Stomach (tissue), 9 donors: Measurements from ENCODE around the gene ACSM4. TPM values are rescaled to one million over a fixed set of nuclear protein-coding genes. Genes with fewer than 3 reads are reported as not detected.

ENCODE experiments used
- DNase-seq, 2 donors: peaks; one replicate each; pipeline versions ENCODE4 v3.0.0 to v3.0.0-alpha.2; 2013 to 2019
- H3K27ac ChIP-seq, 5 donors: fragments of 200-600 bp in 4 of 5; sonication (generic) in 4 of 5; one replicate each; pipeline ENCODE4 v1.5.1; 2013 to 2019; ENCODE audit warnings: mild to moderate bottlenecking in 1 of 5, moderate library complexity in 1 of 5
- H3K27me3 ChIP-seq, 3 donors: fragments of 200-600 bp; sonication (generic); one replicate each; pipeline ENCODE4 v1.5.1; 2017 to 2019; ENCODE audit warnings: mixed run types in 1 of 3
- H3K36me3 ChIP-seq, 4 donors: fragments of 200-600 bp; sonication (generic); 1 replicate in 3 of 4; 2 replicates in 1 of 4; pipeline ENCODE4 v1.5.1; 2016 to 2019
- H3K4me1 ChIP-seq, 4 donors: fragments of 200-600 bp; sonication (generic); one replicate each; pipeline ENCODE4 v1.5.1; 2016 to 2019
- H3K4me3 ChIP-seq, 4 donors: fragments of 200-600 bp; sonication (generic) in 3 of 4; one replicate each; pipeline ENCODE4 v1.5.1; 2016 to 2019; ENCODE audit warnings: mild to moderate bottlenecking in 1 of 4
- H3K9me3 ChIP-seq, 4 donors: fragments of 200-600 bp; sonication (generic); one replicate each; pipeline ENCODE4 v1.5.1; 2016 to 2019
- EP300 ChIP-seq: sonication (generic); formaldehyde crosslinking; IDR thresholded peaks from one replicate; pipeline ENCODE4 v1.6.1; 2017; ENCODE audit warnings: antibody characterized with exemption
- POLR2A ChIP-seq, 4 donors: fragments of 450-650 bp; IDR thresholded peaks; one replicate each; pipeline ENCODE4 v1.6.1; 2016; ENCODE audit warnings: antibody characterized with exemption in 4 of 4, control low read depth in 2 of 4, mild to moderate bottlenecking in 1 of 4, moderate library complexity in 1 of 4
- POLR2AphosphoS5 ChIP-seq, 3 donors: sonication (generic); formaldehyde crosslinking; IDR thresholded peaks; one replicate each; pipeline ENCODE4 v1.6.1; 2016; ENCODE audit warnings: antibody characterized with exemption in 3 of 3
- WGBS, 5 donors: extraction: QIAGEN DNeasy Blood & Tissue Kit in 3 of 5; methylation state at CpG; one replicate each; pipeline versions ENCODE4 v1.1.5 to v1.1.7; 2013 to 2018; 5-methylcytosine and 5-hydroxymethylcytosine counted together
- intact Hi-C: fragments of 100-400 bp; cut with DNase I; formaldehyde crosslinking; loops from one replicate; pipeline ENCODE4 v1.15.1; 2023; ENCODE audit warnings: low total_unique reads
- polyA plus RNA-seq, 3 donors: library from polyadenylated mRNA; stranded (reverse); fragments of 200-250 nt; gene quantifications; one replicate each; pipeline ENCODE4 v1.2.3, GENCODE V29; 2013
- total RNA-seq, 5 donors: library from RNA; depleted of rRNA; stranded (reverse); fragments of >200 nt; gene quantifications; one replicate each; pipeline versions ENCODE4 v1.1.0 to v1.2.3, GENCODE V29; 2014 to 2016
- TF ChIP-seq, protein P1 (sequence below), 7 experiments: fragments of 450-650 bp in 4 of 7; fragments of 200-600 bp in 3 of 7; sonication (generic) in 3 of 7; IDR thresholded peaks; one replicate each; pipeline ENCODE4 v1.5.1; 2016 to 2019; ENCODE audit warnings: antibody characterized with exemption in 7 of 7, control low read depth in 2 of 7, mild to moderate bottlenecking in 1 of 7
- donor health status: healthy with polysubstance abuse.
- donor health status: Bipolar disorder and iron deficiency.
- donor health status: healthy.

ACSM4 gene
- total and polyA plus RNA-seq, 8 donors = not detected

DNA sequence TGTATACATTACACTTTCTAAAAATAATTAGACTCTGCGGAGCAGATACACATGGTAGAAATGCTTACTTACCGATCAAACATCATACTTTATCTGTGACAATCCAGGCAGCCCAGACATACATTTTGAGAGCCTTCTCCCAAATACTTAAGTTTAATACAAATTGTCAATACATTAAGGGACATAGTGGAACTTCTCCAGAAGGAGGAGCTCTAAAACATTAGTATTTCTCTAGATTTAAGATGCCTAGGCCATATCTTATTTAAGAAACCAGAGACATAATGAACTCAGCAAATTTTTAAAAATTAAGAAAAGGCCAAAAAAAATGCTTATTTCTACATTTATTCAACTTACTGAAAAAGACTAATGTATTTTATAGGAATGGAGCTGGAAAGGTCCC lies 16.1 kb downstream of the ACSM4 start:
- H3K27ac ChIP-seq = no peak overlapping the region
- DNase-seq = no peak
- H3K36me3 ChIP-seq = no peaks in the 10 kb centered on the region
- no peak overlapping the region for H3K4me3 ChIP-seq
- intact Hi-C loops = no loop called here
- no peaks in the 10 kb centered on the region for H3K9me3 ChIP-seq
- TF ChIP-seq POLR2AphosphoS5 (IDR thresholded peaks at IDR 0.05) (no peak), POLR2A (IDR thresholded peaks at IDR 0.05) (no peak), EP300 (no peak)
- TF ChIP-seq, protein P1, sequence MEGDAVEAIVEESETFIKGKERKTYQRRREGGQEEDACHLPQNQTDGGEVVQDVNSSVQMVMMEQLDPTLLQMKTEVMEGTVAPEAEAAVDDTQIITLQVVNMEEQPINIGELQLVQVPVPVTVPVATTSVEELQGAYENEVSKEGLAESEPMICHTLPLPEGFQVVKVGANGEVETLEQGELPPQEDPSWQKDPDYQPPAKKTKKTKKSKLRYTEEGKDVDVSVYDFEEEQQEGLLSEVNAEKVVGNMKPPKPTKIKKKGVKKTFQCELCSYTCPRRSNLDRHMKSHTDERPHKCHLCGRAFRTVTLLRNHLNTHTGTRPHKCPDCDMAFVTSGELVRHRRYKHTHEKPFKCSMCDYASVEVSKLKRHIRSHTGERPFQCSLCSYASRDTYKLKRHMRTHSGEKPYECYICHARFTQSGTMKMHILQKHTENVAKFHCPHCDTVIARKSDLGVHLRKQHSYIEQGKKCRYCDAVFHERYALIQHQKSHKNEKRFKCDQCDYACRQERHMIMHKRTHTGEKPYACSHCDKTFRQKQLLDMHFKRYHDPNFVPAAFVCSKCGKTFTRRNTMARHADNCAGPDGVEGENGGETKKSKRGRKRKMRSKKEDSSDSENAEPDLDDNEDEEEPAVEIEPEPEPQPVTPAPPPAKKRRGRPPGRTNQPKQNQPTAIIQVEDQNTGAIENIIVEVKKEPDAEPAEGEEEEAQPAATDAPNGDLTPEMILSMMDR (IDR thresholded peaks at IDR 0.05) = no peak
- no peaks in the 10 kb centered on the region for H3K4me1 ChIP-seq
- 88 to 95% (median 90%) methylated on average over 2 of the region's 2 CpGs for WGBS, 5 donors
- no peaks in the 10 kb centered on the region for H3K27me3 ChIP-seq

DNA sequence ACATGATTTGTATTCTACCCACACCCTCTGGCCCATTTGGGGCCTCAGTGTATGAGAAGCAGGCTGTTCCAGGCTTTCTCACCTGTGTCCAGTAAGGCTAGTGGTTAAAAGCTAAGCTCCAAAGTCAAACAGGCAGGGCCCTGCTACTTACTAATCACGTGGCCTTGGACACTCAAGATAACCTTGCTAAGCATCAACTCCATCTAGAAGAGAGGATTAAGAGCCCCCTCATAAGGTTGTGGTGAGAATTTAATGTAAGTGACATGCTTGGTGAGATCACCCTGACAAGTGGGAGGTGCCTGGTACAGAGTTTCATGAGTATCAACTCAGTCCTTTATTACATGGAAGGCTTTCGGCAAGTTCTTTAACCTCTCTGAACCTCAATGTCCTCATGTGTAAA lies 17.8 kb downstream of the ACSM4 start:
- intact Hi-C loops = no loop called here
- Histone ChIP-seq H3K9me3 (no peaks in the 10 kb centered on the region), H3K27ac (no peak overlapping the region), H3K36me3 (no peaks in the 10 kb centered on the region), H3K4me1 (no peaks in the 10 kb centered on the region), H3K27me3 (no peaks in the 10 kb centered on the region), H3K4me3 (no peak overlapping the region)
- DNase-seq = no peak
- 49 to 63% (median 56%) methylated on average over 2 of the region's 2 CpGs for WGBS, 5 donors
- TF ChIP-seq, protein P1 (IDR thresholded peaks at IDR 0.05) = no peak
- TF ChIP-seq EP300 (no peak), POLR2AphosphoS5 (IDR thresholded peaks at IDR 0.05) (no peak), POLR2A (IDR thresholded peaks at IDR 0.05) (no peak)

DNA sequence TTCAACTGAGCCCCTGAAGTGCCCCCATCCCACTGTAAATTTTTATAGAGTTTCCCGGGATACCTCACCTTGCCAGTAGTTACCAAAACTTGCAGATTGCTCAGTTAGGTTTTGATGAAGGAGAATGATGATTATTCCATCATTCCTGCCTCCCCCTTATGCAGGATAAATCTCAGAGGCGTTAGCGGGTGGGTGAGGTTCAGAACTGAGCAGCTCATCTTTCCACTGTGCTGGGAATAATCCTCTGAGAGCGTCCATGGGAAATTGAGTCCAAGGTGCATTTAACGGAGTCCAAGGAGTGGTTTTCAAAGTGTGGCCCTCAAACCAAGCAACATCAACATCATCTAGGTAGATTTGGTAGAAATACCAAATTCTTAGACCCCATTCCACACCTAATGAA lies 18.7 kb downstream of the ACSM4 start:
- no peaks in the 10 kb centered on the region for H3K9me3 ChIP-seq
- H3K27ac ChIP-seq = no peak overlapping the region
- DNase-seq = no peak
- H3K36me3 ChIP-seq = no peaks in the 10 kb centered on the region
- no peak overlapping the region for H3K4me3 ChIP-seq
- H3K27me3 ChIP-seq = no peaks in the 10 kb centered on the region
- intact Hi-C loops = no loop called here
- TF ChIP-seq POLR2AphosphoS5 (IDR thresholded peaks at IDR 0.05) (no peak), POLR2A (IDR thresholded peaks at IDR 0.05) (no peak), EP300 (no peak)
- TF ChIP-seq, protein P1 (IDR thresholded peaks at IDR 0.05) = no peak
- H3K4me1 ChIP-seq = no peaks in the 10 kb centered on the region
- WGBS, 5 donors = 82 to 91% (median 88%) methylated on average over 5 of the region's 5 CpGs

DNA sequence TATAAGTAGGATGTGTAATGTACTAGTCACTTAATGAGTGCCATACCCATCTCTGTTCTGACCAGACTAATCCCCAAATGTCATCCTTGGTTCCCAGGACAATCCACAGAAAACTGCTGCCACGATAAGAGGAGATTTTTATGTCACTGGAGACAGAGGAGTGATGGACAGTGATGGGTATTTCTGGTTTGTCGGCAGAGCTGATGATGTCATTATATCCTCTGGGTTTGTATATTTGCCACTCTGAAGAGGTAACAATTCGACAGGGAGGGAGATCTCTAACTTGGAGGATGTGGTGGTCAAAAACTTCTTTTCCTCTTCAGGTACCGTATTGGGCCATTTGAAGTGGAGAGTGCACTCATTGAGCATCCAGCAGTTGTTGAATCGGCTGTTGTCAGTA lies 20.3 kb downstream of the ACSM4 start:
- WGBS, 5 donors = 75 to 81% (median 79%) methylated on average over 5 of the region's 5 CpGs
- Histone ChIP-seq H3K4me3 (no peak overlapping the region), H3K9me3 (no peaks in the 10 kb centered on the region), H3K36me3 (no peaks in the 10 kb centered on the region), H3K27me3 (no peaks in the 10 kb centered on the region), H3K27ac (no peak overlapping the region), H3K4me1 (no peaks in the 10 kb centered on the region)
- no peak for TF ChIP-seq POLR2A (IDR thresholded peaks at IDR 0.05)
- TF ChIP-seq EP300 = no peak
- no peak for TF ChIP-seq POLR2AphosphoS5 (IDR thresholded peaks at IDR 0.05)
- TF ChIP-seq, protein P1 (IDR thresholded peaks at IDR 0.05) = no peak
- intact Hi-C loops = no loop called here
- DNase-seq = no peak
